HG02943 (cell line): ENCODE results near the gene MYBBP1A.

ENCODE experiments used
- ATAC-seq: cut with Tn5 transposase; IDR thresholded peaks from one replicate; pipeline ENCODE4 v1.9.1; 2021; ENCODE audit warnings: mild to moderate bottlenecking, low read depth, moderate library complexity; ENCODE audit not compliant: unreplicated experiment

Gene MYBBP1A

GRCh38 chr17:4550534-4551039 is 4.6 kb downstream of the MYBBP1A start:
- ATAC-seq: no peak

DNA sequence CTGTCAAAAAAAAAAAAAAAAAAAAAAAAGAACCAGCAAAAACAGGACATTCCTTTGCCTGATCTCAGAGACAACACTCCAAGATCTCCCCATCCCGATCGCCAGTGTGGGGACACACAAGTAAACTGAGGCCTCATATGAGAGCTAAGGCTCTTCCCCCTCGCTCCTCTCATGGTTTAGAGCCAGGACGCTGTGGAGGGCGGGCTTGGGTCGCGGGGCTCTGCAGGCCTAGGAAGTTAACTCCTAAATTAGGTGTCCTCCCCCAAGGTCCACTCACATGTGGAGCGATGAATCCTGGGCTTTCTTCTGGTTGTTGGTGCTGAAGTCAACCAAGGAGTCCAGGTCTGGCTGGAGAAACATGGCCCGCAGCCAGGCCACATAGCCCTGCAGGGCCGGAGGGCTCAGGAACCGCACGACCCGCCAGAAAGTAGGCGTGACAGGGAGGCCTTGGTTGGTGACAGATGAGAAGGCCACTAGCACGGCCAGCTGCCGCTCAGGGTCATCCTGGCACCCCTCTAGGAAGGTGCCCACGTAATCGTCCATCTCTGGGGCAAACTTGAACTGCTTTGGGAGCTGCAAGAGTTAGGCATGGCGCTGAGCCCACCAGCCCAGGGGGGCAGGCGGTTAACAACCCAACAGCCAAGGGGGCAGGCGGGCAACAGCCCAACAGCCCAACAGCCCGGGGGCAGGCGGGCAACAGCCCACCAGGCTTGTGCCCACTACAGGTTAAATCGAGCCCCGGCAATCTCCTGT is 5.2 kb downstream of the MYBBP1A start:
- no peak for ATAC-seq

DNA sequence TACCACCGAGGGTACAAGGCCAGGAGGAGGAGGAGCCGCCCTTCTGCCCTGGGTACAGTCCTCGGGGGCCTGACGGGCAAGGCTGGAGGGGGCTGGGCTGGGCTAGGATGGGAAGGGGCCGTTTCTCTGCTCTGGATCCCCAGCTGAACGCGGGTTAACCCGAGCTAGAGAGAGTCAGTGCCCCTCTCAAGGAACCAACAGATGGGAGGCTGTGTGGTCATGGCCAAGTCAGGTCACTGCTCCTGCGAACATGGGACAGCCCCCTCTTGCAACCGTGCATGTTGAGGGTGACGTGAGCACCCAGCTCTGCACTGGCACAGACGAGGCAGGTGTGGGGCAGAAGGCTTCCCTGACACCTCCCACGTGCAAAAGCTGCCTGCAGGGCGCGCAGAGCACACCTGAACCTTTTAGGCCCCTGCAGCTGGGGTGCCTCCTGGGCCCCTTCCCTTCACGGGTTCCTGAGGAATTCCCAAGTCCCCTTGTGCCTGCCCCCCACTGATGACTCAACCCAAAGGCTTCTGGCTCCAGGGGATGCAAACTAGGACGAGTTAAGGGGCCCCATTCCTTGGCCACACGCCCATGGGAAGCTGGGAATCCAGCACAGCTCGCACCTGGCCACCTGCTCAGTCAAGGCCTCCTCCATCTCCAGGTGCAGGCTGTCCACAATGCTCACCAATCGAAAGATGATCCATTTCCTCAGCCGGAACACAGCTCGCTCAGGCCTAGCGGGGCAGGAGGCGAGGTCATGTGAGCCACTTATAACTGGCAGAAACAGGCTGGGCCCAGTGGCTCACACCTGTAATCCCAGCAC is 6.3 kb downstream of the MYBBP1A start:
- ATAC-seq: no peak

GRCh38 chr17:4548061-4548461 is 7.1 kb downstream of the MYBBP1A start:
- no peak for ATAC-seq

GRCh38 chr17:4547118-4547906 is 7.9 kb downstream of the MYBBP1A start:
- ATAC-seq: no peak

DNA sequence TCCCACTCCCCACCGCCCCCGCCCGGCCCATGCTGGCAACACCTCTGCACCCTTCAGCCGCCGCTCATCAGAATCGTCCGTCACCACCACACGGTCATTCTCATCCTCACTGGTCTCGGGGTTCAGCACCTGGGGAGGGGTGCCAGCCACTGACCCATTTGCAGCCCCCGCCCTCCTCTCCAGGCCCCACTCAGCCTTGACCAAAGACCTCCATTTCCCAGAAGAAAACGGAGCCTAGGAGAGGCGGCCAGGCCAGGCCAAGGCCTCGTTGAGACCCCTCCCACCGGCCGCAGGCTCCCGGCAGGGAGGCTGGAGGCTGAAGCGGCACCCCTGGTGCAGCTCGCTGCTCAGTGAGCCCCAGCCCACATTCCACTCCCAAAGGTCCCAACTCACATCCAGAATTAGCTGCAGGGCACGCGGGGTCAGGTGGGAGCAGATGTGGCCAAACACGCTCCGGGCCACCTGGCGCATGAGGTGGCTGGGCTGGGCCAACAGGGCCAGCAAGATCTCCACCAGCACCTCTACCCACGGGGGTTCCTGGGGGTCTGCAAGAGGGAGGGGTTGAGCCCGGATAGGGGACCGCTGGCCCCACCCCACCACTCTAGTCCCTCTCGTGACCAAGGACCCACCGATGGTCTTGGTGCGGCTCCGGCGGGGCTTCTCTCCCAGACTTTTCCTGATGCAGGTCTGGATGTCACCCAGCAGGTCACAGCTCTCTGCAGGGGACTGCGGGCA is 9.8 kb downstream of the MYBBP1A start:
- no peak for ATAC-seq

- ATAC-seq: no peak
These were observed 10.3 kb downstream of the MYBBP1A start for GRCh38 chr17:4544951-4545216.

DNA sequence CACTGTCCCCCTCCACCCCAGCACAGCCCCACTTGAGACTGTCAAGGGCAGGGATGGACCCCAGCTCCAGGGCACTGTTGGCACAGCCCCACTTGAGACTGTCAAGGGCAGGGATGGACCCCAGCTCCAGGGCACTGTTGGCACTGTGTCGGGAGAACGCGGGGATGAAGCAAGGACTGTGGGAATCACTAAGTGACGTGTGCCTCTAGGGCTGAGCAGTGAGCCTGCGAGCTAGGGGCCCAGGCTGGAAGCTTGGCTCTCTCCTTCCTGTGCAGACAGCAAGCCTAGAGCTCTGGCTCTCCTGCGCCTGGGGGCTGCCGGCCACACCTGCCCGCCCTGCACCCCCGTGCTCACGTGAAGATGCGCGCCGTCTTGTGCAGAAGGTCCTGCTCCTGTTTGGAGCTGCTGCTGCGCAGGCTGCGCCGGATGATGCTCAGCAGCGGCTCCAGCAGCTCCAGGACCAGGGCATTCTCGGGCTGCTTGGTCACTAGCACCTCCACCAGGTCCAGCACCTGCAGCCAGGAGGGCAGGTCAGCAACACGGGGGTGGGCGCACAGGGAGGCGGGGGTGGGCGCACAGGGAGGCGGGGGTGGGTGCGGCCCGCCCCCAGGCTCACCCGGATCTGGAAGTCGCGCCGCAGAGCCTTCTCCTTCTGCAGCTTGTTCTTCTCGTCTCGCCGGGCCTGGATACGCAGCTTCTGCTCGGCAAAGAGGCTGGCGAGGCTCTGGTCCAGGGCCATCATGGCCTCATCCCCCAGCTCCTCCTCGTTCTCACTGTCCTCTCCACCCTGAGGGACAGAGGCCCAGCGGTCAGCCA is 10.8 kb downstream of the MYBBP1A start:
- no peak for ATAC-seq

DNA sequence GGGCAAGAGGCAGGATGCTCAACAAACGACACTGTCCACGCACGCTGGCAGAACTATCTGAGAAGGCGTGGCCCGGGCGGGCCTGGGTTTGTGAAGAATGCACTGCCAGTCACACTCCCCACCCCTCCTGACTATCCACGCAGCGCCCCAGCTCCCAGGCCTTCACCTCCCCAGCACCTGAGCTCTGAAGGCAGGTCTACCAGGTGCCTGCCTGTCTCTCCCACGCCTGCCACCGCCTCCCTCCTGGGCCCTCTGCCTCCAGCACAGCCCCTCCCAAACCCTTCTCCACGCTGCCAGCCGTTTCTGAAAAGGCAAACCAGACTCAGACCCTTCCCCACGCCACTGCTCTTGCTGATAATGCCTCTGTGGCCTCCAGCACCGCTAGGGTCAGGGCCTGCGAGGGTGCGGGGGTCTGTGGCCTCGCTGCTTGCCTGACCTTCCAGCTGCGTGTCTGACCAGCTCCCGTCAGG is 11.6 kb downstream of the MYBBP1A start:
- no peak for ATAC-seq

GRCh38 chr17:4542726-4543191 is 12.4 kb downstream of the MYBBP1A start:
- ATAC-seq: no peak

GRCh38 chr17:4542003-4542725 is 13.0 kb downstream of the MYBBP1A start:
- no peak for ATAC-seq

GRCh38 chr17:4541328-4542002 is 13.7 kb downstream of the MYBBP1A start:
- no peak for ATAC-seq

GRCh38 chr17:4540687-4541327 is 14.4 kb downstream of the MYBBP1A start:
- ATAC-seq: no peak

DNA sequence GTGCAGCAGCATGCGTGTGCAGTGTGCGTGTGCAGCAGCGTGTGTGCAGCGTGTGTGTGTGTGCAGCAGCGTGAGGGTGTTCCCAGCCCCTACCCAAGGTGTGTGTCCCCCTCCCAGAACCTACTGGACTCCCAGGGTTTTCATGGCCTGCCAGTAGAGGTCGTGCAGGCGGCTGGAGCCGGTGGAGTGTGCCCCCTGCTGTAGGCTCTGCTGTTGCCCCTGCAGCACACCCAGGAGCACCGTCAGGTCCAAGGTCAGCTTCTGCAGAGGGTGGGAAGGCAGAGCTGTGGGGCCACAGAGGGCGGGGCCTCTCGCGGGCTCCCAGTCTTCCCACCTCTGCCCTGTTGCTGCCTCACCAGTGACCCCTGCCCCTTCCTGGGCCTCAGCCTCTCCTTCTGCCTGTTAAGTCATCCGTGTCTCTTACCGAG is 14.9 kb downstream of the MYBBP1A start:
- no peak for ATAC-seq

DNA sequence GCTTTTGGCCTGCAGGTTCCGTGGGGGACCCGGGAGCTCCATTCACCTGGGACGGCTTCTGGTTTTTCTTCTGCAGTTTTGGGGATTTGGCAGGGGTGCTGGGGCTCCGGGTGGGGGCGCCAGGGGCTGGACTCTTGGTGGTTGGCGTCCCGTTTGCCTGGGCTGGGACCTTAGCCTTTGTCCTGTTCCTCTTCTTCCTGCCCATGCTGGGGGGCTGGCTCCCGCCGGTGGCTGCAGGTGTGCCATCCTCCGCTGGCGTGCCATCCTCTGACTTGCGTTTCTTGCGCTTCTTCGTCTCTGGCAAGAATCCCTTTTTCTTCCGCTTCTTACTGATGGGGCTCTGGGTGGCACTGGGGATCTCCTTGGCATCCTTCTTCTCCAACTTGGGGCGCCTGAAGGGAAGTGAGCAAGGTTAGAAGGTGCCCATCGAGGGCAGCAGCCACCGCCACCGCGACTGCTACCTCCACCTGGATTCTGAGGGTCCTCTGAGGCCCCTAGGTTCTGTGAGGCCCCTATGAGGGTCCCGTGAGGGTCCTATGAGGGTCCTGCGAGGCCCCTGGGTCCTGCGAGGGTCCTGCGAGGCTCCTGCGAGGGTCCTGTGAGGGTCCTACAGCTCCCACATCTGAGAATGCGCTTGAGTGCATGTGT is 15.5 kb downstream of the MYBBP1A start:
- ATAC-seq: no peak

- no peak for ATAC-seq
These were observed 16.2 kb downstream of the MYBBP1A start for GRCh38 chr17:4539025-4539424.
